T-helper 1 cell treated with Interleukin-12 subunit alpha and Interleukin-12 subunit beta and Interleukin-4 antibody, amounts not matched to agents 30 μg/mL and 1 μg/mL, for 36 hours (primary cell): ENCODE measurements around the gene SERGEF.

Experiments
- H3K27ac Mint-ChIP-seq: one replicate; pipeline ENCODE4 v1.8.0; 2021; ENCODE audit warnings: mild to moderate bottlenecking, mixed read lengths
- H3K27me3 Mint-ChIP-seq: one replicate; pipeline ENCODE4 v1.8.0; 2021; ENCODE audit warnings: low read depth, mixed read lengths
- H3K36me3 Mint-ChIP-seq: one replicate; pipeline ENCODE4 v1.8.0; 2021; ENCODE audit warnings: low read depth, mixed read lengths
- H3K4me1 Mint-ChIP-seq: one replicate; pipeline ENCODE4 v1.8.0; 2021; ENCODE audit warnings: low read depth, mixed read lengths
- H3K4me3 Mint-ChIP-seq: one replicate; pipeline ENCODE4 v1.8.0; 2021; ENCODE audit warnings: mild to moderate bottlenecking, moderate library complexity, mixed read lengths
- H3K9me3 Mint-ChIP-seq: one replicate; pipeline ENCODE4 v1.8.0; 2021; ENCODE audit warnings: mixed read lengths

SERGEF gene

DNA sequence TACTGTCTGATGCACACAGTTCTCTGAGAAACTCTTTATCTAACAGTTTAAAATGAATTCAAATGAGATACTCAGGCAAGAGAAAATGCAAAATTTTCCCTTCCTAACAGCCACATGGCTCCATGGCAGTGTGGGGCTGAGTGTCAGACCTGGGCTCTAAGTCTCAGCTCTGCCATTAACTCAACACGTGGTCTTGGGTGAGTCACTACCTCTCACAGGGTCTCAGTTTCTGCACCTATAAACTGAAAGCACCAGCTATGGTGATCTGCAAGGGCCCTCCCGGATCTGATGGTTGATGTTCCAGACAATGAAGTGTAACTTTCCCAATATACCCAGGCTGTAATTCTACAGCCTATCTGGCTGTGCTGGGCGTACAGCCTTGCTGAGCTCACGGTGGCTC is 207.8 kb downstream of the SERGEF start:
- H3K27ac Mint-ChIP-seq = no peak overlapping the region
- H3K36me3 Mint-ChIP-seq = no peaks in the 10 kb centered on the region
- no peak overlapping the region for H3K4me3 Mint-ChIP-seq
- H3K27me3 Mint-ChIP-seq = no peaks in the 10 kb centered on the region
- H3K9me3 Mint-ChIP-seq = no peaks in the 10 kb centered on the region
- no peaks in the 10 kb centered on the region for H3K4me1 Mint-ChIP-seq

GRCh38 chr11:17803754-17804334 is 209.0 kb downstream of the SERGEF start:
- H3K27ac Mint-ChIP-seq = no peak overlapping the region
- no peaks in the 10 kb centered on the region for H3K36me3 Mint-ChIP-seq
- H3K27me3 Mint-ChIP-seq = no peaks in the 10 kb centered on the region
- no peaks in the 10 kb centered on the region for H3K4me1 Mint-ChIP-seq
- no peaks in the 10 kb centered on the region for H3K9me3 Mint-ChIP-seq
- no peak overlapping the region for H3K4me3 Mint-ChIP-seq

- Mint-ChIP-seq H3K36me3 (no peaks in the 10 kb centered on the region), H3K27ac (no peak overlapping the region)
These were observed 210.4 kb downstream of the SERGEF start for GRCh38 chr11:17802491-17802890.

GRCh38 chr11:17801166-17801565 is 211.7 kb downstream of the SERGEF start:
- no peaks in the 10 kb centered on the region for H3K4me1 Mint-ChIP-seq
- H3K36me3 Mint-ChIP-seq = no peaks in the 10 kb centered on the region
- H3K4me3 Mint-ChIP-seq = no peak overlapping the region
- no peaks in the 10 kb centered on the region for H3K27me3 Mint-ChIP-seq
- no peaks in the 10 kb centered on the region for H3K9me3 Mint-ChIP-seq
- no peak overlapping the region for H3K27ac Mint-ChIP-seq

More at GRCh38 chr11:17802491-17802890, 210.4 kb downstream of the SERGEF start:
- Mint-ChIP-seq H3K4me1 (no peaks in the 10 kb centered on the region), H3K4me3 (no peak overlapping the region), H3K9me3 (no peaks in the 10 kb centered on the region), H3K27me3 (no peaks in the 10 kb centered on the region)

DNA sequence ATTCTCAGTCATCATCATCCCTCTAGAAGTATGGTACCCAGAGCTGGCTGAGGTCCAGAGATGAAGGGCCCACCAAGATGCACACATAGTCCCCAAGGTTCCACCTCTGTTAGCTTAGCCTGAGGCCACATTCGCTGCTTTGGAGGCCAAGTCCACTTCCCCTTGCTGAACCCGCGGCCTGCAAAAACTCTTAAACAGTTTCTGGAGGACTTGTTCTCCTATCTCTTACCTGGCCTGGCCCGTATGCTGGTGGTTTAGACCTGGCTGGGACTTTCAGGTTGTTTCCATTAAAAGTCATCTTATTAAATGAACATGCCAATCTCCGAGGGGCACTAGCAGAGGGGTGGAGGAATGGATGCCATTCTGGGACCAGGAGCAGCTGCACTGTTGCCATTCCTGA is 213.7 kb downstream of the SERGEF start:
- H3K4me3 Mint-ChIP-seq = no peak overlapping the region
- H3K27ac Mint-ChIP-seq = no peak overlapping the region
- no peaks in the 10 kb centered on the region for H3K4me1 Mint-ChIP-seq
- no peaks in the 10 kb centered on the region for H3K27me3 Mint-ChIP-seq
- H3K36me3 Mint-ChIP-seq = no peaks in the 10 kb centered on the region
- no peaks in the 10 kb centered on the region for H3K9me3 Mint-ChIP-seq

GRCh38 chr11:17798716-17799115 is 214.1 kb downstream of the SERGEF start:
- H3K27ac Mint-ChIP-seq = no peak overlapping the region
- no peaks in the 10 kb centered on the region for H3K36me3 Mint-ChIP-seq
- no peak overlapping the region for H3K4me3 Mint-ChIP-seq
- no peaks in the 10 kb centered on the region for H3K27me3 Mint-ChIP-seq
- no peaks in the 10 kb centered on the region for H3K4me1 Mint-ChIP-seq
- no peaks in the 10 kb centered on the region for H3K9me3 Mint-ChIP-seq

- Mint-ChIP-seq H3K27me3 (no peaks in the 10 kb centered on the region), H3K4me1 (no peaks in the 10 kb centered on the region), H3K36me3 (no peaks in the 10 kb centered on the region), H3K4me3 (no peak overlapping the region), H3K9me3 (no peaks in the 10 kb centered on the region), H3K27ac (no peak overlapping the region)
These were observed 214.6 kb downstream of the SERGEF start for GRCh38 chr11:17798253-17798652.

GRCh38 chr11:17796154-17796553 is 216.7 kb downstream of the SERGEF start:
- no peaks in the 10 kb centered on the region for H3K4me1 Mint-ChIP-seq
- no peak overlapping the region for H3K27ac Mint-ChIP-seq
- no peaks in the 10 kb centered on the region for H3K36me3 Mint-ChIP-seq
- no peaks in the 10 kb centered on the region for H3K9me3 Mint-ChIP-seq
- no peak overlapping the region for H3K4me3 Mint-ChIP-seq
- H3K27me3 Mint-ChIP-seq = no peaks in the 10 kb centered on the region

DNA sequence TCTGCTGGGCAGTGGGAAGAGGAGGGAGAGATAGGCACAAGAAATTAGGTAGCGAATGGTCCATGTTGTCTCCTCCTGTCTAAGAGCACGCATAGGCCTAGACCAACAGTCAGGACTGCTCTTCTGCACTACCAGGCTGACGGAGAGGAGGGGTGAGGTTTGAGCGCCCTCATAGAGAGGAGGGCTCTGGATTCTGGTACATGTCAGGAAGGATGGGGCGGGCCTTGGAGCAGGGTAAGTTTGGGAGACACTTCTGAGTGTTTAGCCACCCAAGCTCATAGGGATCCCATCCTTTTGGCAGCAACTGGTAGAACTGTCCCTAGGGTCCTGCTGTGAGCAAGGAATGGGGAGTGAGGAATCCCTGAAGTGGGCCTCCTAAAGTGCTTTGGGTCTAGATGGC is 217.9 kb downstream of the SERGEF start:
- H3K4me3 Mint-ChIP-seq = no peak overlapping the region
- H3K27me3 Mint-ChIP-seq = no peaks in the 10 kb centered on the region
- no peaks in the 10 kb centered on the region for H3K9me3 Mint-ChIP-seq
- no peak overlapping the region for H3K27ac Mint-ChIP-seq
- no peaks in the 10 kb centered on the region for H3K4me1 Mint-ChIP-seq
- no peaks in the 10 kb centered on the region for H3K36me3 Mint-ChIP-seq

DNA sequence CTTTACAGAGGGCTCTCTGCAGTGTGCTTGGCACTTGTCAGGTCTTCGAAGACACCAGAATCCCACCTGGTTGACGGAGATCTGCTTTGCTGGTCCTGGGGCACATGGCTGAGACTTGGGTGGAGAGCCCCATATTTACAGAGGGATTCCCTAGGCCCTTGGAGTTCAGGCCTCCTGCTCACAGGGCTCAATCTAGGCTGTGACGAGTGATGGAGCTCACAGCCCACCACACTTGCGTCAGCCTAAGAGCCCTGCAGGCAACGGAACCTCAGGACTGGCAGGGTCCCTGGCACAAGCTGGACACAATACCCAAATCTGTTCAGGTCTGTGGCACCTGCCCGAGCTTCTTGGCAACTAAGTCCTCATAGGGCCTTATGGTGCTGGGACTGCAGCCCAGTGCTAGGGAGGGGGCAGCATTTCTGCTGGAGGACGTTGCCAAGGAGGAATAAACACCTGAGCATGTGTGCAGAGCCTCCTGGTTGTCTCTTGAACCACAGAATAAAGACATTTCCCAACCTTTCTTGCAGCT is 219.1 kb downstream of the SERGEF start:
- H3K4me1 Mint-ChIP-seq = no peaks in the 10 kb centered on the region

DNA sequence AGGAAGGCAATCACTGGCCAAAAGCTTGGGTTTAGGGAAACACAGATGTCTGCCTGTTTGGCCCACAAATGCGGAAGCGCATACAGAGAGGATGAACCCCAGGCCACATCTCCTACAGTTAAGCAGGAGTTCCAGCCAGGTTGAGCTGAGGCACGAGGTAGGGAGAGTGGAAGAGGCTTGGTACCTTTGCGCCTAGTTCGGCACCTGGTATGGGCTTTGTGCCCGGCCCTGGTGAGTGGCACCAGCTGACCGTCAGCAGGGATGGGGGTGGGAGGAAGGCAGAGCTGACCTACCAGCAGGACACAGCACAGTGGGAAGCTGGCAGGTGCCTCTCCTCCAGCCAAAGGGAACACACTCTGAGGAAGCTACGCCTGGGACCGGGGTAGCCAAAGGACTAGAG is 220.7 kb downstream of the SERGEF start:
- H3K4me1 Mint-ChIP-seq = no peaks in the 10 kb centered on the region
- H3K27ac Mint-ChIP-seq = no peak overlapping the region
- no peak overlapping the region for H3K4me3 Mint-ChIP-seq
- H3K36me3 Mint-ChIP-seq = no peaks in the 10 kb centered on the region
- no peaks in the 10 kb centered on the region for H3K9me3 Mint-ChIP-seq
- H3K27me3 Mint-ChIP-seq = no peaks in the 10 kb centered on the region

More for the DNA sequence above, 219.1 kb downstream of the SERGEF start:
- Mint-ChIP-seq H3K4me3 (no peak overlapping the region), H3K27me3 (no peaks in the 10 kb centered on the region), H3K36me3 (no peaks in the 10 kb centered on the region), H3K9me3 (no peaks in the 10 kb centered on the region), H3K27ac (no peak overlapping the region)

DNA sequence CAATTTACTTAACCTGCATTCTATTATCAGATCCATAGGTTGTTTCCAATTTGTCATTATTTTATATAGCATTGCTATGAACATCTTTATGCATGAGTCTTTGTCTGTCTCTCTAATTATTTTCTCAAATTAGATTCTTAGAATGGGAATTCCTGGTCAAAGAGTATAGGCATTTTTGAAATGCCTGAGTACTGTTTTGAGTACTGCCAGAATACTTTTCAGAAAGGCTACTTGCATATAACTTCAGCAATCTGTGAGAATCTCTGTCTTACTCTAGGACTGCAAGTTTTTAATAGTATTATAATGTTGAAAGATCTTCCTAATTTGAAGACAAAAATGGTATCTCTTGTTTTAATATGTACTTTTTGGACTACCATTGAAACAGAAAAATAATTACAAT is 221.7 kb downstream of the SERGEF start:
- H3K9me3 Mint-ChIP-seq = no peaks in the 10 kb centered on the region
- no peak overlapping the region for H3K27ac Mint-ChIP-seq
- H3K36me3 Mint-ChIP-seq = no peaks in the 10 kb centered on the region
- no peaks in the 10 kb centered on the region for H3K4me1 Mint-ChIP-seq
- no peak overlapping the region for H3K4me3 Mint-ChIP-seq
- H3K27me3 Mint-ChIP-seq = no peaks in the 10 kb centered on the region

DNA sequence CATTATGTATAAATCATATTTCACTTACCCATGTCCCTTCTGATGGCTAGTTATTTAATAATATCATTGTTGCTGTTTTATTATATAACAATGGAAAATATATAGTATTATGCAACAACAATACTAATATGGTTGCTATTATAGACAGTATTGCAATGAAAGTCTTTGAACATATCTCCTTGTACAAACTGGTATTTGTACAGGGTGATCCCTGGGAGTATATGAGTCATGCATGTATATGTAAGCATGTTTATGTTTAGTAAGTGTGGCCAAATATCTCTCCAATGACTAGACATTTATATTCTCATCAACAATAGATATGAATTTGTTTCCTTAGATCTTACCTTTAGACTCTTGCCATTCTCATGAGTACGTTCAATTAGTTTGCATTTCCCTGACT is 222.4 kb downstream of the SERGEF start:
- no peaks in the 10 kb centered on the region for H3K36me3 Mint-ChIP-seq
- no peak overlapping the region for H3K27ac Mint-ChIP-seq
- no peaks in the 10 kb centered on the region for H3K27me3 Mint-ChIP-seq
- H3K4me1 Mint-ChIP-seq = no peaks in the 10 kb centered on the region
- no peaks in the 10 kb centered on the region for H3K9me3 Mint-ChIP-seq
- H3K4me3 Mint-ChIP-seq = no peak overlapping the region

DNA sequence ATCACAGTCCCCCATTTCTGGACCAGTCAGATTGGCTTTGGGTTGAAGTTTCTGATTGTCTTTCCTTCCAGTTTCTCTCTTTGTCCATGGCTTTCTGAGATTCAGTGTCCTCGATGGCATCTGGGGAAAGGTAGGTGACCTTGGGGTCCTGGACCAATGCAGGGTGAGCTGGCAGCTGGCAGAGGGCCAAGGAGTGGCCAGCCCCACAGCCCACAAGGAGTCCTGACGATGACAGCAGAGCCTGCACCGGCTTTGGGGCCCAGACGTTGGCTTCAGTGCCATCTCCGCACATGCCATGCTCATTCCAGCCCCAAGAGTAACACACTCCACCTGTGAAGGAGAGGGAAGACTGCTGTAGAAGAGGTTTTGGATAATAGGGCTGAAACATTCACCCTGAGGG is 224.8 kb downstream of the SERGEF start:
- Mint-ChIP-seq H3K27me3 (no peaks in the 10 kb centered on the region), H3K27ac (no peak overlapping the region), H3K9me3 (no peaks in the 10 kb centered on the region)

DNA sequence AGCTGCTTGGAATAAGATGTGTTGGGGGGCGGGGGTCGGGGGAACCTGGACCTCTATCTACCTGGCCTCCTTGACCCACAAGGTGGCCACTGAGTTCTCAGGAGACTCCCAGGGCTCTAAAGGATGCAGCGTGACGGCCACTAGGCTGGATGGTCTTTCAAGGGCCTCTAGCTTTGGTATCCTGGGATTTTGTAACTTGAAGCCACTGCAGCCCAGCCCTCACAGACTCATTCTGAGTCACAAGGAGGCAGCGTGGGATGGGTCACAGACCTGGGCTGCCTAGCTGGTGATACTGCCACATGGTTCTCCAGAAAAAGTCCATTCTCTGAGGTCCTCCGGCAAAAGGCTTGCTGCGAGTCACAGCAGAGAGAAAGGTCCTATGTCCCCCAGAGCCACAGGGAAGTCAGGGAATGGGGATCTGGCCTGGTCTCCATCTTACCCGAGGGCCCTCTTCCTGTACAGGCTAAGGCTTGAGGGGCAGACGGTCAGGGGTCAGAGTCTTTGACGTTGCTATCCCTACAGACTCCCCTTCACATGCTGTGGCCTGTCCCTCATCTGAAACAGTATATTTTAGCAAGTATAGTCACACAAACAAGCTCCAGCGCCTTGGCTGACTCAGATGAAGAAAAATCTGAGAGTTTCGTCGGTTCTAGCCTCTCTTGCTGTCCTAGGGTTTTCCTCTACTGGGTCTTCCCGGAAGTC is 225.9 kb downstream of the SERGEF start:
- Mint-ChIP-seq H3K4me3 (no peak overlapping the region), H3K9me3 (no peaks in the 10 kb centered on the region), H3K27me3 (no peaks in the 10 kb centered on the region), H3K36me3 (no peaks in the 10 kb centered on the region), H3K4me1 (no peaks in the 10 kb centered on the region), H3K27ac (no peak overlapping the region)

More for the DNA sequence above, 224.8 kb downstream of the SERGEF start:
- Mint-ChIP-seq H3K36me3 (no peaks in the 10 kb centered on the region), H3K4me1 (no peaks in the 10 kb centered on the region), H3K4me3 (no peak overlapping the region)
